ENCODE results near the gene SUPT3H.

Gene SUPT3H

DNA sequence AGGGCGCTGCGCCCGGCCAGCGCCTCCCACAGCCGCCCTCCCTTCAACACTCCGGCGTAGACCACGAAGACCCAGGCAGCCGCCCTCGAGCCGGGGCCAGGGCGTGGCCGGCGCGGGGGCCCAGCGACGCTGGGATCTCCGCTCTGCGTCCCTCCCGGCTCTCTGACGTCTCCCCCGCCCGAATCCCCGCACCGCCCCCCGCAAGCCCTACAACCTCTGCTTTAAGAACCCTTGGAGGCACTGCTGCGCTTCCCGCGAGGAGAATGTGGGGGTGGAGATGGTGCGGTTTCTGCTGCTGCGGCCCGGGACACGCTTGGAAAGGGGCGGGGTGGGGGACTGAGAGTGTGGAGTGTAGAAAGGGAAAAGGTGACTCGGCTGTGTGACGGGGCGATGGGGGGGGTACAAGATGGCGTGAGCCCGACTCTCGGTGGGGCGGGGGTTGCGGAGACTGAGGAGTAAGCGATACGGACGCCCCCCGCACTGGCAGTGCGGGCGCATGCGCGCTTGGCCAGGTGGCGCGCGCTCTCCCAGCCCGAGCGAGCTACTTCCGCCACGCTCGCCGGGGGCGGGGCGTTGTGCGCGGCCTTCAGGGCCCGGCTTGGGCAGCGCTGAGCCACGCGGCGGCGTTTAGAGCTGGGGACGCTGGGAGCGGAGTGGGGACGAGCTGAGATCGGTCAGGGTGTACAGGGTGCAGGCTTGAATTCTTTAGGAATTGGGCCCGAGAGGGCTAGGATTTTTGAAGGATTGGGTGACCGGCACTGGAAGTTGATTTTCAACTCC lies at the start of gene SUPT3H:
Gene SUPT3H (minus strand): TSS at position 381 of the 780 bp plus-strand sequence.
- peak; percentile 93 for DNase-seq

DNA sequence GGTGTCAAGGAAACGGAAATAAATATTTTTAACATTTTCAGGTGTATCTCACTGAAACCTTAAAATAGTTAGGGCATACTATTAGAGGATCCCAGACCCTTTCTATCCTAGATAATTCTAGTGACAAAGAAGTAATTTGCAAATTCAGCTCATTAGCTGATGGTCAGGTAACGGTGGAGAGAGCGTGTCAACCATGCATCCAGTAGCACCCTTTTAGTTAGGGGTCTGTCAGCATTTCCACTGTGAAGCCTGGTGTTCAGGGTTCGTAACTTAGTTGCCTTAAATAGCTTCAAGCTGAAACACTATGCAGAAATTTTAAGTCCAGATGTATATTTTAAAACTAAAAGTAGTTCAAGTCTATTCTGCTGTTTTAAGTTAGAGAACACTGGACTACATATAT lies 48.5 kb upstream of the SUPT3H start:
- DNase-seq = no peak

DNA sequence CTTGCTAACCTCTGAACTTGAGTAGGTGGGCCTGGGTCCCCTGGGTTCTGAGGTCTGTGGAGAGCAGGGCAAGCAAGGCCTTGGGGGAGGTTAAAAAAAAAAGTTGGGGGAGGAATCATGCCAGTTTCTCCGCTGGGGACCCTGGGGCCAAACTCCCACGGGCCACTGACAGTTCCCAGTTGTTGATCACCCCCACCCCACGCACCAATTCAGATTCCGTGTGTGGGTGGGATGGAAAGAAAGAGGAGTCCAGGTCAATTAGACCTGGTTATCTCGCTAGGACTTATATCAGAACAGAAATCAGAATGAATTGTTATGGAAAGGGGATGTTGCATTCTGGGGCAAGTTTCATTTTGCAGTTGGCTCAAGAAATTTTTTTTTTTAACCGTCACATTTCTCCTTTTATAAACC lies 46.7 kb upstream of the SUPT3H start:
- no peak for DNase-seq

DNA sequence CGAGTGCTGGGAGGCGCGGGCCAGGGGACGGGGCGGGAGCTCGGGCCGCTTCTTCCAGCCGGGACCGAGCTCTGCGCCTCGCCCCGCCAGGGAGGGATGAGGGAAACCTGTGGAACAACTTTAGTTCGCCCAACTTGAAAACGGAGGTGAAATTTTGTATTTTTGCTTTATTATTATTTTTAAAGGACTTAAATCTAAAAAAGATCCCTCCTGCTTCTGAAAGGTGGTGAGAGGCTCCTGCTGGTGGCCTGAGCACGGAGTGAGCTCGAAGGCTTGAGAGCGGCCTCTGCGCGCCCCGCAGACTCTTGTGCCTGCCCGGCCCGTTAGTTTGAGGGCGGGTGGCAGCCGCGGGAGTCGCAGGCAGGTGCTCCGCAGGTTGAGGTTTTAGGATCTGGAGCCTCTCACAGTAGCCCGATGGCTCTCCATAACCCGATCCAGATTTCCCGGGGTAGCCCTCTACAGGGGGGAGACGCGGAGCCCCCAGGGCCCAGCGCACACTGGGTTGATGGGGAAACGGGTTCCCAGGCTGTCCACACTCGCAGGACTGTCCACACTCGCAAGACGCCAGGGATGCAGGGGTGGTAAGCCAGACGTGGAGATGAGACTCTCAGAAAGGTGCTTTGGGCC lies 46.2 kb upstream of the SUPT3H start:
- peak; percentile 18 for DNase-seq

- DNase-seq = peak; percentile 35
These were observed 45.5 kb upstream of the SUPT3H start for GRCh38 chr6:45423111-45423823.

- peak; percentile 77 for DNase-seq
These were observed 44.9 kb upstream of the SUPT3H start for GRCh38 chr6:45422503-45423110.

DNA sequence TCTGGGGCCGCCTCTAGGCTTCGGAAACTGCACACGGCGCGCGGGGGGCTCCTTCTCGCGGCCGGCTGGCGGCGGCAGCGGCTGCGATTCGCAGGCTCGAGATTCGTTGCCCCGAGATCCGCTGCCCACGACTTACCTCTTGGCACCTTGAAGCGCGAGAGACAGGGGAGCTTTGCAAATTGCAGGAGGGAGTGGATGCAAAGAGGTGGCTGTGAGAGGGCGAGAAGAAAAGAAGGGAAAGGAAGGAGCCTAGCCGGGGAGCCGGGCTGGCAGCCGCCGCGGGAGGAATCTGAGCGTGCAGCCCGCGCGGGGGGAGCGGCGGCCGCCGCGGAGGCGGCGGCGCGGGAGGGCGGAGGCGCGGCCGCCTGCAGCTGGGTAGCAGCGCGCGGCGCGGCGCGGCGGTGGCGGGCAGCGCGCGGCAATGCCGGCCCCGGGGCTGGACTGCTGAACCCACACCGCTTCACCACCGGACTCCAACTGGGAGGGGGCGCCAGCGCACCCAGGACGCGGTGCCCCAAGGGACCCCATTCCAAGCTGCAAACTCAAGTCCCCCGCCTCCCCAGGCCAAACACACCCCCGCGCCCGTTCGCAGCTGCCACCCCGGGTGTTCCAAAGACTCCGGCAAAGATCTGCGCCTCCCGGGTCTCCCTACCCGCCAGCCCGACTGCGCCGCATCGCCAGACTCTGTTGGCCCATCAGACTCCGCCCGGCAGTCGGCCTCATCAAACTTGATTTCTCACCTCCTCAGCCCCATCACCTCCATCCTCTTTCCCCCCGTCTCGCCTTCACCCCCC lies 44.2 kb upstream of the SUPT3H start:
- DNase-seq = peak; percentile 58

- no peak for DNase-seq
These were observed 43.4 kb upstream of the SUPT3H start for GRCh38 chr6:45420909-45421708.

DNA sequence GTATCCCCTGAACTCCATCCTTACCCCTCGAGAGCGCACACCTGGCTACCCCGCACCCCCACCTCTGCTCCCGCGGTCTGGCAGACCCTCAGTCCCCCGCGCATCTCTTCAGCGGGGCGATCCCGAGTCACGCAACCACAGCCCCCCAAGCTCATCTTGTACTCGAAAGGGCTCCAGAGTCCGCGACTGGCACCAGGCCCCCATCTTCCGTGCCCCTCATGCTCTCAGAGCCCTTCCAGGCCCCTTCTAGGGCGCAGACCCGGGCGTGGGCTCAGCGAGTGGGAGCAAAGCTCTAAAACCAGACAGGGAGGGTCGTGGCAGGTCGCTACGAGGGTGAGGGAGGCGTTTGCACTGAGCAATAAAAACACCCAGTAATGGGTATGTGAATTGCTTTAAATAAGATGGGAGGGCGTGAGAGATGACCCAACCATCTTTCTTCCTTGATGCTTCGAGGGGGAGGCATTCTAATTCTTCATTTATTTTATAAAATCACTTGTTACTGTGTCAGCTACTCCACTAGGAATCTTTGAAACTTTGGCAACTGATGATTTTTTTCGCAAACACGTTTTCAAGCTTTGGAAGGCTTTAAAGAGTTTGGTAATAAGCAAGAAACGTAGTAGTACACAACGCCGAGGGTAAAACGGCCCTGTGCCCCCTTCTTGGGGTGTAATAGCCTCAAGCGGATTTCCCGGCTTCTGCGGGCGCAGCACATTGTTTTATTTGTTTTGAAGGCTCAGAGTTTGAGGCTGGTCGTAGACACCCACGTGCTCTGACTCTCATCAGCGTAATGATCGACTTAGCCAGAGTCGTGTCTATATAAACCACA lies 42.6 kb upstream of the SUPT3H start:
- DNase-seq = peak; percentile 64

DNA sequence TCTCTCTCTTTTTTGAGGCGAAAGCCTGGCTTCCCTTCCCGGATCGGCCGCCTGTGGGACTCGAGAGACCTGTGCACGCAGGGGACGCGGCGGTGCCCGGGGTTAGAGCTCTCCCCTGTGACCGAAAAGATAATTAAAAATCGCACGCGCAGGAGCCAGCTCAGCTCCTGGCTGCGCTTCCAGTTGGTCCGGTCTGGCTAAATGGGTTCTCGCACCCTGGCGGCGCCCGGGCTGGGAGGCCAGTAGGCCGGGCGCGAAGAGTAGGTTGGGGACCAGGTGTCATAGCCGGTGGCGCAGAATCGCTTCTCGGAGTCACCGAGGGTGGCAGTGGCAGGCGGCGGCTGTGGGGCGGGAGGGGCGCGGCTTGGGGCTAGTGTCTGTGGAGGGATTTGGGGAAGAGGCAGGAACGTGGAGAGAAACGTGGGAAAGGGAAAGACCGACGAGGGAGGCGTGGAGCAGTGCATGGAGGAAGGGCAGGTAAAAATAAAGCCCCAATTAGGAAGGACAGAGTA lies 41.9 kb upstream of the SUPT3H start:
- peak; percentile 72 for DNase-seq

DNA sequence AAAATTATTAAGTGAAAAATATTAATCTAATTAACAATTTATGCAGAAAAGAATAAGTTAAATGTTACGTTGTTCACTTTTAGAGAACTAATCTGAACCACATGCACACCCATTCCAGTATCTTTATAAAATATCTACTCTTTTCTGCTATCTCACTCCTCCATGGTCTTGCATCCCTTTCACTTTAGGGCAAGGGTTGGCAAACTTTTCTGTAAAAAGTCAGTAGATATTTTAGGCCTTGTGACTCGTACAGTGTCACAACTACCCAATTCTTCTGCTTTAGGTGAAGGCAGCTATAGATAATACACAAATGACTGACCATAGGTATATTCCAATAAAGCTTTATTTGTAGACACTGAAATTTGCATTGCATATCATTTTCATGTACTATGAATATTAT lies 39.7 kb upstream of the SUPT3H start:
- no peak for DNase-seq

DNA sequence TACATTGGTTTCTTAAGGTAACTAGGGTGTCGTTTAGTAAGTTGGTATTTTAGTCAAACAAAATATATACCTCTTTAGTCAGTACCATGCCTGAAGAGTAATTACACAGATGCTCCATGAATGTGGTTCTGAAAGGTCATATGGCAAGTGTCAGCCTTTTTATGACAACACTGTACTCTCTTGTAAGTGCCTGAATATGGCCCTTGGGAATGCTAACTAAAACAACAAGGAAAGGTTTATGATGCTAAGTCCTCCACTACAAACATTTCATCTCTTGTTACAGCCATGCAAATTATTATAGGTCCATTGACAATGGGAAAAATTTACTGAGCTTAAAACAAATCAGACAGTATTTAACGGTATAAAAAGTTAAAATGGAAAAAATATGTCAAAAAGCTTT lies 39.0 kb upstream of the SUPT3H start:
- no peak for DNase-seq

DNA sequence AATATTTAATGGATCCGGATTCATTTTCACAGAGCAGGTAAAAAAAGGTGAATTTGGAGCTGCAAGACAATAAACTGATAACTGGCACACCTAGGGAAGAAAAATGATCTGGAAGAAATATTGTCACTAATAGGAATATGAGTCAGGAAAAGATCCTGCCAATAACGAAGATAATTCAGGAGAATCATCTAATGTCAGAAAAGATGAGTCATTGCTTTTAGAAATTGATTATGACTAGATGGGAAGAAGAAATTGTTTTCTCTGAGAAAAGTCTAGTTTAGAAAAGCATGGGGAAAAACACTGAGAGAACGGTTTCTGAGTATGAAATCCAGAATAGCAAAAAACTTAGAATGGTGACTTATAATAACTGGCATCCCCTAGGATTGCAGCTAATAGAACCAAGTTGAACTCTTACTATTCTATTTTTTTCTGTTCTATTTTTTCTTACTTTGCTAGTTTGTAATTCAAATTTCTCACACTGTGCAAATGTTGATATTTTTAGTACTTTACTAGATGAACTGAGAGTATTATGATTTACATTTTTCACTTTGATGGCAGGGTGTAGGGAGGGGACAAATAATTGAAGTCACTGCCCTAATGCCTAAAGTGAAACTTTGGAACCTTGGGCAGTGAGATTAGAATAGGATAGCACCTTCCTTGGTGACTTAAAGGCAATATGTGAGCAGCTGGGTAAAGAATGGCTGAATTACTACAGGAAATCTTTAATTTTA lies 38.2 kb upstream of the SUPT3H start:
- DNase-seq = no peak

GRCh38 chr6:45415315-45415714 lies 37.6 kb upstream of the SUPT3H start:
- no peak for DNase-seq

DNA sequence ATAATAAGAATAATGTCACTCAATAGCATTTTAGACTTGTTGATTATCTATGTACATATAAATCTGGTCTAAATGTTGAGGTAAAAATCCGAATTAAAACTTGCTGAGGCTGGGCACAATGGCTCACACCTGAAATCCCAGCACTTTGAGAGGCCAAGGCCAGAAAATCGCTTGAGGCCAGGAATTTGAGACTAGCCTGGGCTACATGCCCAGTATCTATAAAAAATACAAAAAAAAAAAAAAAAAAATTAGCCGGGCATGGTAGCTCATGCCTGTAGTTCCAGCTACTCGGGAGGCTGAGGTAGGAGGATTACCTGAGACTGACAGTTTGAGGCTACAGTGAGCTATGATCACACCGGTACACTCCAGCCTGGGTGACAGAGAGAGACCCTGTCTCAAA lies 34.2 kb upstream of the SUPT3H start:
- DNase-seq = no peak

GRCh38 chr6:45400021-45400420 lies 22.3 kb upstream of the SUPT3H start:
- DNase-seq = no peak

- no peak for DNase-seq
These were observed 20.5 kb upstream of the SUPT3H start for GRCh38 chr6:45398075-45398813.

DNA sequence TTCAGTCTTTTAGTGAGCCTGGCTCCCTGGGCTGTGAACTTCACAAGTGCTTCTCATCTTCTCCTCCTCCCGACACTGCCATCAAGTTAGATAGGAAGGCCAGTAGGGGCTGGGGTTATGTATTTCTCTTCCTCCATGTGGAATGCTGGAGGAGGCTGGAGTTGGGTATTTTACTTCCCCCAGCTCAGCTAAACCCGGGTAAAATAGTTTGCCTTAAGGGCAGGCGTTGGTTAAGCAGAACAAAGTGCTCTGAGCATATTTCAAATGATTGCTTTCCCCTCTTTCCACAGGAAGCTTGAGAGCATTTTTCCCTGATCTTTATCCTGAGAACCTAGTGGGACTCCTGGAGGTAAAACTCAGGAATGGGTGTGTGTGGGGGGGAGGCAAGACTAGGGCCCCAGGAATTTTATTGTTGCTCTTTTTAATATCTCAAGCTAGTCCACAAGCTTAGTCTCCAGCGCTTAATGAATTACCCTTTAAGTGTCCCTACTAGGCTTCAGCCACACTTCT lies 16.9 kb upstream of the SUPT3H start:
- DNase-seq = no peak

DNA sequence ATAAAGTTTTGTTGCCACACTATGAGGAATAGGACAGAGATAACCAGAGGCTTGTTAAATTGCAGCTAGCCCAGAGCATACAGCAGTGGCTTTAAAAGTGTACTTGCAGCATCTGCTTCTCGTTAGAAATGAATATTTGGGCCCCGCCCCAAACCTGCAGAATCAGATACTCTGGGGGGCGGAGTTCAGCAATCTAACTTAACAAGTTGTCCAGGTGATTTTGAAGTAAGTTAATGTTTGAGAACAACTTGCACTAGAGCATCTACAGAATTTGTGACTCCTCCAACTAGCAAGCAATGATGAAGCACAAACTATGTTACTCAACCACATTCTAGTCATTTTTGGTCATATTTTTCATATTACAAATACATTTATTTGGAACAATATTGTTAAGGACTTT lies 10.6 kb upstream of the SUPT3H start:
- no peak for DNase-seq
